Measurements from ENCODE around the gene SSR2. TPM values are rescaled to one million over a fixed set of nuclear protein-coding genes. Genes with fewer than 3 reads are reported as not detected.
A peak's percentile ranks its signal among the peaks of the same experiment; 100 is the strongest.

Gene SSR2
- total and polyA plus RNA-seq, 8 donors, result 67.1 to 354 (median 232) TPM

- H3K4me3 ChIP-seq, result no peak overlapping the region
- H3K4me1 ChIP-seq, result peaks cover 0 to 19% (median 4%) of the 10 kb centered on the region in 4 donors
- H3K36me3 ChIP-seq, result peaks cover 56 to 77% (median 74%) of the 10 kb centered on the region in 4 donors
- H3K27ac ChIP-seq, result peak overlapping the region in 1 of 5 donors; percentile 47
- DNase-seq, result no peak
- TF ChIP-seq, protein P1, sequence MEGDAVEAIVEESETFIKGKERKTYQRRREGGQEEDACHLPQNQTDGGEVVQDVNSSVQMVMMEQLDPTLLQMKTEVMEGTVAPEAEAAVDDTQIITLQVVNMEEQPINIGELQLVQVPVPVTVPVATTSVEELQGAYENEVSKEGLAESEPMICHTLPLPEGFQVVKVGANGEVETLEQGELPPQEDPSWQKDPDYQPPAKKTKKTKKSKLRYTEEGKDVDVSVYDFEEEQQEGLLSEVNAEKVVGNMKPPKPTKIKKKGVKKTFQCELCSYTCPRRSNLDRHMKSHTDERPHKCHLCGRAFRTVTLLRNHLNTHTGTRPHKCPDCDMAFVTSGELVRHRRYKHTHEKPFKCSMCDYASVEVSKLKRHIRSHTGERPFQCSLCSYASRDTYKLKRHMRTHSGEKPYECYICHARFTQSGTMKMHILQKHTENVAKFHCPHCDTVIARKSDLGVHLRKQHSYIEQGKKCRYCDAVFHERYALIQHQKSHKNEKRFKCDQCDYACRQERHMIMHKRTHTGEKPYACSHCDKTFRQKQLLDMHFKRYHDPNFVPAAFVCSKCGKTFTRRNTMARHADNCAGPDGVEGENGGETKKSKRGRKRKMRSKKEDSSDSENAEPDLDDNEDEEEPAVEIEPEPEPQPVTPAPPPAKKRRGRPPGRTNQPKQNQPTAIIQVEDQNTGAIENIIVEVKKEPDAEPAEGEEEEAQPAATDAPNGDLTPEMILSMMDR (IDR thresholded peaks at IDR 0.05), result no peak
- no peak for TF ChIP-seq EP300 (IDR thresholded peaks at IDR 0.05)
- no peak for TF ChIP-seq POLR2AphosphoS5 (IDR thresholded peaks at IDR 0.05)
- no peak for TF ChIP-seq POLR2A (IDR thresholded peaks at IDR 0.05)
- intact Hi-C loops (cut with DNase I; ENCODE audit: low total_unique reads), result no loop called here
- whole genome bisulfite sequencing, 5 donors, result 46 to 60% (median 48%) methylated on average over 3 of the region's 3 CpGs
- no peaks in the 10 kb centered on the region for H3K27me3 ChIP-seq
- H3K9me3 ChIP-seq, result no peaks in the 10 kb centered on the region
Measured at GRCh38 chr1:156009404-156009803, 11.3 kb downstream of the SSR2 start.

DNA sequence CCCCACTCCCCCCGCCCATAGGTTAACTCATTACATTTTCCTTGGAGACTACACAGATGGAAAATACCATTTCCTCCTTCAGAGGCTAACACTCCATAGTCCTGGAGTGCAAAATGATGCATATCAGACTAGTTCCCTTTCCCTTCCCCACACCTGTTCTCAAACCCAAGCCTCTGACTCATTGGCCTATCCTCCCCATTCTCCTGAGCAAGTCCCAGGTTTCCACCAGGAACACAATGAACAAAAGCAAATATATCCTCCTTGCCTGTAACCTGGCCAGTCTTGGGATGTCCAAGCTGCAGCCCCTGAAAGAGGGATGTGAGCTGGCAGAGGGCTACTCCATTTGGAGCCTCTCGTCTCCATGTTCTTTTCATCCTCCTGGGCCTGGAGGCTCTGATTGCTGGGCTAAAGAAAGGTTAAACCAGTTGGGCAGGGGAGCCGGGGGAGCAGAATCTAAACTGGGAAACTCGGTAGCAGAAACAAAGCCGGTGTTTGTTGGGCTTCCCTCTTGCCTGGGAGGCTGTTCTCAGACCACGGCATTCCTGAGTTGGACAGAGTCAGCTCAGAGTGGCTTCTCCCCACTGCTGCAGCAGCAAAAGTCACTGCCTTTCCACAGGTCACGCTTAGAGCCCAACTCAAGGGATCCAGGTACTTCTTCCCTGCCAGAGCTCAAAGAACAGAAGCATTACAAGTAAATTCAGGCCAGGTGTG, 13.9 kb downstream of the SSR2 start:
- peaks cover 31 to 51% (median 48%) of the 10 kb centered on the region in 4 donors for H3K36me3 ChIP-seq
- WGBS, 5 donors, result 48 to 74% (median 51%) methylated on average over 4 to 7 of the region's 7 CpGs
- H3K9me3 ChIP-seq, result no peaks in the 10 kb centered on the region
- H3K4me1 ChIP-seq, result peaks cover 0 to 30% (median 10%) of the 10 kb centered on the region in 4 donors
- no peaks in the 10 kb centered on the region for H3K27me3 ChIP-seq
- peak overlapping the region in 4 of 5 donors; percentile 67 to 78 (median 76) for H3K27ac ChIP-seq
- TF ChIP-seq POLR2AphosphoS5 (IDR thresholded peaks at IDR 0.05) (peak in 2 of 3 donors; percentile 41 to 63), EP300 (IDR thresholded peaks at IDR 0.05) (no peak), POLR2A (IDR thresholded peaks at IDR 0.05) (no peak)
- TF ChIP-seq, protein P1 (IDR thresholded peaks at IDR 0.05), result no peak
- peak in 1 of 2 donors; percentile 52 for DNase-seq
- intact Hi-C loops (cut with DNase I; ENCODE audit: low total_unique reads), result no loop called here
- H3K4me3 ChIP-seq, result no peak overlapping the region

DNA sequence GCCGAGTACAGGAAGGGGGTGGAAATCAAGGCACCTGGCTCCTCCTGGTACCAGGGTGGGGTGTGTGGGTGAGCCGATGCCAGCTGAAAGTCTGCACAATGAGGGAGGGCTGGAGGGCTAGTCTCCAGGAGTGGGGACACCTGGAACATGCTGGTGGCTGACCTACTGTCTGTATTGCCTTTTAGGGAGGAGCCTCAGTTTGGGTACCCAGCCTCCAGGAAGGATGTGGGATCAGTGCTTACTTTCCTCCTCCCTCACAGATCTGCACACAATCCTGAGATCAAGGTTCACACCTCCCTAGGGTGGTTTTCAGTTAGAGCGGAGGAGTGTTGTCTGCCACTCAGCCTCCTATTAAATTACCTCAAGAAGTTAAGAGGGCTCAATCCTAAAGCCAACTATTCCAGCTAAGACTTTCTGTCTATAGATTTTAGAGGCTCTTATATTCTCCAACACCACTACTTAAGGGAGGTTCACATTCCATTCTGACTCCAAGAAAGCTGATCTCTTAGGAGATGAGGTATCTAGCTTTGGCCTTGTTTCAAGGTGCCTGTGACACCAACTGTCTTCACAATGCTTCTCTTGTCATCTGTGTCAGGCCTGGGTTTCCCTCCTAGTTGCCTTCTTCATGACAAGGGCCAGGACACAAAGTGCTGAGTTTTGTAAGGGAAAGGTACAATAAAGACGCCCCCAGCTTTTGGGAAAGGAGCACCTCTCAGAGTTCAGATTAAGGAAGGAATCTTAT, 15.7 kb downstream of the SSR2 start:
- TF ChIP-seq POLR2A (IDR thresholded peaks at IDR 0.05) (no peak), POLR2AphosphoS5 (IDR thresholded peaks at IDR 0.05) (peak in 2 of 3 donors; percentile 41 to 55)
- 38 to 61% (median 45%) methylated on average over 4 of the region's 4 CpGs for WGBS, 5 donors
- peak in 1 of 2 donors; percentile 57 for DNase-seq
- Histone ChIP-seq H3K4me1 (peaks cover 0 to 32% (median 22%) of the 10 kb centered on the region in 4 donors), H3K4me3 (no peak overlapping the region), H3K27me3 (no peaks in the 10 kb centered on the region), H3K9me3 (no peaks in the 10 kb centered on the region), H3K36me3 (peaks cover 13 to 33% (median 30%) of the 10 kb centered on the region in 4 donors), H3K27ac (peak overlapping the region in 4 of 5 donors; percentile 35 to 78 (median 68))
- intact Hi-C loops (cut with DNase I; ENCODE audit: low total_unique reads), result no loop called here

DNA sequence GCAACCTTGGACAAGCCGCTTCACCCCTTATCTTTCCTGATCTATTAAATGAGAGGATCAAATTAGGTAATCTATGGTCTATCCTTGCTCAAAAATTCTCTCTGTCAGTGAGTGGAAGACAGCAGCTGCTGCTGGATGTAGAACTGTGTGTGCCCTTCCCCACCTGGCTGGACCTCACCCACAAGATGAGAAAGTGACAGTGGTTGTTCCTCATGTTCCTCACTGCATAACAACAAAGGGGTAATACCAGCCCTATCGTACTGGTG, 16.9 kb downstream of the SSR2 start:
- DNase-seq, result no peak
- TF ChIP-seq, protein P1 (IDR thresholded peaks at IDR 0.05), result no peak
- TF ChIP-seq POLR2A (IDR thresholded peaks at IDR 0.05) (no peak), EP300 (IDR thresholded peaks at IDR 0.05) (no peak), POLR2AphosphoS5 (IDR thresholded peaks at IDR 0.05) (no peak)
- H3K27me3 ChIP-seq, result no peaks in the 10 kb centered on the region
- peak overlapping the region in 2 of 4 donors; percentile 1 to 17 for H3K4me3 ChIP-seq
- H3K9me3 ChIP-seq, result no peaks in the 10 kb centered on the region
- WGBS, 5 donors, result 19 to 61% (median 32%) methylated on average over 2 of the region's 2 CpGs
- intact Hi-C loops (cut with DNase I; ENCODE audit: low total_unique reads), result no loop called here
- peaks cover 0 to 28% (median 20%) of the 10 kb centered on the region in 4 donors for H3K4me1 ChIP-seq
- H3K36me3 ChIP-seq, result peaks cover 2 to 21% (median 19%) of the 10 kb centered on the region in 4 donors
- H3K27ac ChIP-seq, result peak overlapping the region; percentile 61 to 84 (median 69)
